NCI-H1048 (cell line): ENCODE results near the gene MACROD2.
"Not testable (repeated sequence)": the region's sequence is repeated elsewhere in the genome, so short reads cannot be mapped to it uniquely, and the experiment has no call there.

ENCODE experiments used
- DNase-seq: peaks from one replicate; lab custom pipeline; 2025; lab: John Stamatoyannopoulos, UW

The MACROD2 gene

DNA sequence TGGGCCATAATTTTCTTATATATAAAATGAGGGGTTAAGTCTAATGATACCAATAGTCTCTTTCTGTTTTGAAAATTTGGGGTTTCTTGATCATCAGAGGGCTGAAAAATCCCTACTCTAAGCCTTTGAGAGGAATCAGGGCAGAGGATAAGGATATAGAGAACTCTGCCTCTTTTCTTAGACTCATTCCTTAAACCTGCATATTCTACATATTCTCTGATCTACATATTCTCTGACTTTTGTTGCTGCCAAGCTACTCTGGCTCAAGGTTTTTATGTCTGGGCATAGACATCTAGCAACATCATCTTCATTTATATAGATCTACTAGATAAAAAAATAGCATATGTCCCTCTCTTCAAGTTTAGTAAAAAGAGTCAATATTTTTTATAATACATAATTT, 270.9 kb downstream of the MACROD2 start:
- no peak for DNase-seq

GRCh38 chr20:14270751-14271150, 275.4 kb downstream of the MACROD2 start:
- DNase-seq = not testable (repeated sequence)

DNA sequence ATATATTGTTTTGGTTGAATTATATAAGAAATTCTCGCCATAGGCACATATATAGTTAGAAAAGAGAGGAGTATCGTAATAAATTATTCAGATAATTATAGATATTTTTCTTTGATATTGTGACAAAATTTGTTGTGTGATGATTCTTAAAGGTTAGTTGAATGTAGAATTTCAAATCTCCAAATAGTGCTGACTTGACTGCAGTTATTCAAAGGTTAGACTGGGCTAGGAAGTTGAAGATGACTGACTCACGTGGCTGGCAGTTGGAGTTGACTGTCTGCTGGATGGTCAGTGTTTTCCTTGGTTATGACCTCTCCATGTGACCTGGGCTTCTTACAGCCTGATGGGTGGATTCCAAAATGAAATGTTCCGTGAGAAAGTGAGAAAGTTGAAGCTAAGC, 286.8 kb downstream of the MACROD2 start:
- no peak for DNase-seq

- no peak for DNase-seq
Measured at GRCh38 chr20:14284443-14284842, 289.1 kb downstream of the MACROD2 start.

- no peak for DNase-seq
Measured at GRCh38 chr20:14288341-14289330, 293.3 kb downstream of the MACROD2 start.

DNA sequence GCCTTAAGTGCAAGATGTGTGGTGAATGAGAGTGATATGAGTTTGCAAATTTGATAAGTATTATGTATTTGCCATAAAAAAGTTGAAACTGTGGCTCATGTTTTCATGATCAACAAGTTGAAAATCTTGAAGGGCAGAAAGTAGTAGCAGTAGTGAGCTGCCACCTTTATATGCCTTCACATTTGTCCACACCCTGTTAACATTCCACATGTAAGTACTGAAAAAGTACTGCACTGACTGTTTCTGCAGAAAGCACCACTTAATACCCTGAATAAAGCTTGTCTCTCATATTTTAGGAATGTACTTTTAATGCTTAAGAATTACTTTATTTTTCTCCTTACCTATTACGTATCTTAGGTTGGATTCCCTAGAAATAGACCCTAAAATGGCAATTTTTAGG, 296.2 kb downstream of the MACROD2 start:
- DNase-seq = no peak

DNA sequence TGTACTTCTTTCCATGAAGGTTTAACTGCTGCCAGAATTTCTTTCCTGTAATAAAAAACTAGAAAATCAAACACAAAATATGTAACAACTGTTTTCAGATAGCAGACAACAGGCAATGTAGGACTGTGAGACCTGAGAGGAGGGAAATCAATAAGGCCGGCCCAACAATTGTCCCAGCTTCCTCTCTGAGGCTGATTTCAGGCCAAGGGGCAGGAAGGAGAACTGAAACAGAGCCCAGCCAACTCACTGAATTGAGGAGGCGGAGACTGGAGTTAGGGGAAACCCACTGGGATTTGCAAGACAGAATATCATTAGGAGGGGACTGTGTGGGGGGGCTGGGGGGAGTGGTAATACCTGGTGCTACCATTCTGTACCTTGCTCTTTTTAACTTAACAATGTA, 299.9 kb downstream of the MACROD2 start:
- no peak for DNase-seq

- DNase-seq = no peak
Measured at GRCh38 chr20:14295770-14296309, 300.5 kb downstream of the MACROD2 start.

- no peak for DNase-seq
Measured at GRCh38 chr20:14299831-14300230, 304.5 kb downstream of the MACROD2 start.

- DNase-seq = no peak
Measured at GRCh38 chr20:14303106-14303505, 307.8 kb downstream of the MACROD2 start.

GRCh38 chr20:14303651-14304050, 308.3 kb downstream of the MACROD2 start:
- no peak for DNase-seq

GRCh38 chr20:14304472-14304871, 309.2 kb downstream of the MACROD2 start:
- no peak for DNase-seq

DNA sequence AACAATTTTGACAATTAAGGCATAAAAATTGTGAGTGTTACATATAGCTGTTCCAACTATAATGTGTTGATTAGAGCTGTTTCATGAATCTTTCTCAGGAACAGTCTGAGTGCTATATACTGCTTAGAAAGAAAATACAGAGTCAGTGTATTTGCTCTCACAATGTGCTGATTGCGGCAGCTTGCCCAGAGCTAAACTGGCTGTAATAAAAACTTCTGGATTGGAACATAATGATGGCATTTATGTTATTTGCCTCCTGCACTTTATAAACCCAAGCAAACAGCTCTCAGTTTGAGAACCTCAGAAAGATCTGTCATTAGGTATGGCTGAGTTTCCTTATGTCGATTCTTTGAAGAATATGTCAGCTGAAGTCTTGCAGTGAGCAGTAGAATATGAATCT, 312.6 kb downstream of the MACROD2 start:
- DNase-seq = no peak

DNA sequence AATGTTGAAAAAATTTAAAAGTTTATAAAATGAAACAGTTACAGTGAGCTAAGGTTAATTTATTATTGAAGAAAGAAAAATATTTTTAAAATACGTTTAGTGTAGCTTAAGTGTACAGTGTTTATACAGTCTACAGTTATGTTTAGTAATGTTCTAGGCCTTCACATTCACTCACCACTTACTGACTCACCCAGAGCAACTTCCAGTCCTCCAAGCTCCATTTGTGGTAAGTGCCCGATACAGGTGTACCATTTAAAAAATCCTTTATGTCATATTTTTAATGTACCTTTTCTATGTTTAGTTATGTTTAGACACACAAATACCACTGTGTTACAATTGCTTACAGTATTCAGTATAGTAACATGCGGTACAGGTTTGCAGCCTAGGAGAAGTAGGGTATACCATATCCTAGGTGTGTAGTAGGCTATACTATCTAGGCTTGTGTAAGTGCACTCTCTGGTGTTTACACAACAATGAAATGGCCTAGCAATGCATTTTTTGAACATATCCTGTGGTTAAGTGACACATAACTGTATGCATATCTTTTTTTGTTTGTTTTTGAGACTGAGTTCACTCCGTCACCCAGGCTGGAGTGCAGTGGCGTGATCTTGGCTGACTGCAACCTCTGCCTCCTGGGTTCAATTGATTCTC, 315.8 kb downstream of the MACROD2 start:
- DNase-seq = no peak

DNA sequence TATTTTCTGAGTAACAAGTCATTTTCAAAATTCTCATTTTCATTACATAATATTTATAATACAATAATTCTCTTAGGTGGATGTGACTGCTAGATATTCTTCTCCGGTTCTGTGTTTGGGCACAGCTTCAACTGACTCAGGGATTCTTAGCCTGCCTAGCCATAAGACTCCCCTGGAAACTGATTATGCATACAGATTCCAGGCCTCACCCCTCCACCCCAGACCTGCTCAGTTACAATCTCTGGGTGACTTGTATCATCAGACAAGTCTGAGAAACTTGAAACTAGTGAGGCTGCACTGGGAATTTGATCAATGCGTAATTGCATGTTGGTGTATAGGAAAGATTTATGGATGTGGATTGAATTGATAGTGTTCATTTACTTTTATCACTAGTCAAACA, 316.7 kb downstream of the MACROD2 start:
- DNase-seq = no peak

GRCh38 chr20:14313341-14314020, 318.2 kb downstream of the MACROD2 start:
- no peak for DNase-seq

DNA sequence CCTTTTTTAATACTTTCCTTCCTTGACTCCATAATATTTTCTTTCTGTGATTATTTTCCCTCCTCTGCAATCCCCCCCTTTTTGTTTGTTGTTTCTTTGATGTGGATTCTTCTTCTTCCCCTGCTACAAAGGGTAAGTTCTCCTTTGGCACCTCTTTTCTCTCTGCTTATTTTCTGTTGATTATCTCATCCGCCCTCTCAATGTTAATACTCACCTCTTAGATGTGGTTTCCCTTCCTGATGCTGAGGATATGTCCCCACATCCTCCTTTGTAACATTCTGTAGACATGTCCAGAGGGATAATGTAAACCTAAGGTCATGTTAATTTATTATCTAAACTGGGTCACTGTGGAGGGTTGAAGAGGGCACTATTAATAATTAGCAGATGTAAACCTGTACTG, 324.4 kb downstream of the MACROD2 start:
- no peak for DNase-seq

DNA sequence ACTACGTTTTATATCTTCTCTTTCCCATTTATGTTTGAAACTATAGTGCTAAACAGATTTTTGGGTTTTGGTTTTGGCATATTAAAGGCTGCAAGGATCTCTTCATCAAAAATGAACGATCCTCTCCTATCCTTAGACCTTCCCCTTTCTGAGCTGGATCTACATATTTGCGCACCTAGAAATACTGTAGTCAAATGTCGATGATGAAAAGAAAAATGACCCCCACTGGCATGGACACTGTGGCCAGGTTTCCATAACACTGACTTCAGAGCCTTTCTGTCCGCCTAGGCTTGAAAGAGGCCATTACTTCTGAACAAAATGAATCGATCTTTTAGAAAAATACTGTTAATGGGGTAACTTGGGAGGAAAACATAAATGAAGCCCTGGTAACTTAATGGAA, 336.3 kb downstream of the MACROD2 start:
- no peak for DNase-seq

- DNase-seq = no peak
Measured at GRCh38 chr20:14332866-14333265, 337.6 kb downstream of the MACROD2 start.

- no peak for DNase-seq
Measured at GRCh38 chr20:14333721-14334120, 338.4 kb downstream of the MACROD2 start.

- DNase-seq = no peak
Measured at GRCh38 chr20:14334306-14334930, 339.1 kb downstream of the MACROD2 start.

- no peak for DNase-seq
Measured at GRCh38 chr20:14335052-14335451, 339.7 kb downstream of the MACROD2 start.
